NT2/D1 (cell line): ENCODE data around the gene LRRC45.

Experiments used
- SUZ12 ChIP-seq: IDR thresholded peaks from 2 replicates; pipeline ENCODE4 v1.6.1; 2011; ENCODE audit not compliant: insufficient read length, insufficient read depth; ENCODE audit errors: extremely low read depth
- YY1 ChIP-seq: IDR thresholded peaks from 2 replicates; pipeline ENCODE4 v1.6.1; 2011; ENCODE audit not compliant: insufficient read length, insufficient read depth

DNA sequence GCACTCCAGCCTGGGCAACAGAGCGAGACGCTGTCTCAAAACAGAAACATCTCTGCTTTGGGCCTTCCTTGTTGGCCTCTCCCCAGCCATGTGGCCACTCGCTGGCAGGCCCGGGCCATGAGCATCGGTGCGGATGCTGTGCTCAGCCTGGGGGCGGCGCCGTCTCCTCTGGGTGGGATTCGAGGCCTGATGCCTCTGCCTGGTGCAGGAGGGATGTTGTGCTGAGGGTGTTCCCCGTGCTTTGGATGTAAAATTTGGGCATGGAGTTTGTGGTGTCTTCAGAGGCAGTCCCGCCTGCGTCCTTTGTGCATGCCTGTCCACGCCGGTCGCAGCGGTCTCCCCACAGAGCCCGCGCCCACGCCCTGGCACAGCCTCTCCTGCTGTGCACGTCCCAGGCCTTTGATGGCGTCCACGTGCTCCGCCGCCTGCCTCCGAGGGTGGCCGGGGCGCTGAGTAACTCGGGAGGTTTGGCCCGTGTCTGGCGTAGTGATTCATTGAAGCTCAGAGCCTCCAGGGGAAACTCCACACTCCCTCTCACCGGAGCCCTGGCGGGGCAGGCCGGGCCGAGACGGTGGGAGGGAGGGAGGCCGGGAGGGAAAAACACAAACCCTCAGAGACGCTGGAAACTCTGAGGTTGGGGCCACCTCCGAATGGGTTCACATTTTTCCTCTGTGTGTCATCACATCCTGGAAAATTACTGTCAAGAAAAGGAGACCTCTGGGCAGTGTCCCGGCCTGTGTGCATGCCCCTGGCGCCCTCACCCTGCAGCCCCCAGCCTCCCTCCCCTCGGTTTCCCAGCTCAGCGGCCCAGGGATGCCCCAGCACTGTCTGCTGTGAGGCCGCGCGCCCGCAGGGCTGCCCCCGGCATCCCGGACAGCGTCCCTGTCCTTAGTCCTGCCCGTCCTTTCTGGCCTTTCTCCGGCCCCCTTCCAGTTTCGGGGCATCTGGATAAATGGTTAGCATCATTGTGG, 19.4 kb upstream of the LRRC45 start:
- no peak for TF ChIP-seq SUZ12
- TF ChIP-seq YY1 = no peak
